ENCODE data around the gene NUDCD3. TPM values are rescaled to one million over a fixed set of nuclear protein-coding genes. Genes with fewer than 3 reads are reported as not detected.

NUDCD3 gene
- total RNA-seq, 4 donors from 2014 or later, result 44.9 to 92.4 (median 73.0) TPM

- no peaks in the 10 kb centered on the region for H3K27me3 ChIP-seq
- H3K4me1 ChIP-seq, result no peaks in the 10 kb centered on the region
- intact Hi-C loops (cut with DNase I), result no loop called here
- peaks cover 0 to 17% (median 13%) of the 10 kb centered on the region in 4 donors for H3K9me3 ChIP-seq
- H3K4me3 ChIP-seq, result no peak overlapping the region
- H3K36me3 ChIP-seq, result no peaks in the 10 kb centered on the region
- 85% methylated on average over 5 of the region's 5 CpGs for WGBS
- no peak overlapping the region for H3K27ac ChIP-seq (replicated peaks in 1 of 4)
- no peak for DNase-seq (ENCODE audit: extremely low spot score)
- no peak for TF ChIP-seq EP300 (IDR thresholded peaks at IDR 0.05)
- TF ChIP-seq, protein P1, sequence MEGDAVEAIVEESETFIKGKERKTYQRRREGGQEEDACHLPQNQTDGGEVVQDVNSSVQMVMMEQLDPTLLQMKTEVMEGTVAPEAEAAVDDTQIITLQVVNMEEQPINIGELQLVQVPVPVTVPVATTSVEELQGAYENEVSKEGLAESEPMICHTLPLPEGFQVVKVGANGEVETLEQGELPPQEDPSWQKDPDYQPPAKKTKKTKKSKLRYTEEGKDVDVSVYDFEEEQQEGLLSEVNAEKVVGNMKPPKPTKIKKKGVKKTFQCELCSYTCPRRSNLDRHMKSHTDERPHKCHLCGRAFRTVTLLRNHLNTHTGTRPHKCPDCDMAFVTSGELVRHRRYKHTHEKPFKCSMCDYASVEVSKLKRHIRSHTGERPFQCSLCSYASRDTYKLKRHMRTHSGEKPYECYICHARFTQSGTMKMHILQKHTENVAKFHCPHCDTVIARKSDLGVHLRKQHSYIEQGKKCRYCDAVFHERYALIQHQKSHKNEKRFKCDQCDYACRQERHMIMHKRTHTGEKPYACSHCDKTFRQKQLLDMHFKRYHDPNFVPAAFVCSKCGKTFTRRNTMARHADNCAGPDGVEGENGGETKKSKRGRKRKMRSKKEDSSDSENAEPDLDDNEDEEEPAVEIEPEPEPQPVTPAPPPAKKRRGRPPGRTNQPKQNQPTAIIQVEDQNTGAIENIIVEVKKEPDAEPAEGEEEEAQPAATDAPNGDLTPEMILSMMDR (IDR thresholded peaks at IDR 0.05), result no peak
- no peak for TF ChIP-seq POLR2AphosphoS5 (IDR thresholded peaks at IDR 0.05)
- TF ChIP-seq POLR2A (IDR thresholded peaks at IDR 0.05; ENCODE audit: low read depth), result no peak
Observed at GRCh38 chr7:44520574-44520973, 30.1 kb upstream of the NUDCD3 start.

DNA sequence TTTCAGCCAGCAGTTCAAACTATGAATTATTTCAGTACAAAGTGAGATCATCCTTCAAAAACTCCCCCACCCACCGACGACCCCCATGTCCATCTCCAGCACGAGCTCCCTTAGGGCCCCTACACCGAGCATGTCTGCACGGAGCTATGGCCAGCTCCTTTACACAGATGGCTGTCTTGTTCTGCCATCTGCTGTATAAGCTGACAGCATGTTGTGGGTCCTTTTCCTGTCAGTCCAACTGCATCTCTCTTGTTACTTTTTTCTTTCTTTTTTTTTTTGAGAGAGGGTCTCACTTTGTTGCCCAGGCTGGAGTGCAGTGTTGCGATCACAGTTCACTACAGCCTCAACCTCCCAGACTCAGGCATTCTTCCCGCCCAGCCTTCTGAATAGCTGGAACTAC, 29.1 kb upstream of the NUDCD3 start:
- whole genome bisulfite sequencing, result 75% methylated on average over 7 of the region's 7 CpGs
- Histone ChIP-seq H3K4me3 (no peak overlapping the region), H3K27me3 (no peaks in the 10 kb centered on the region), H3K27ac (replicated peaks in 1 of 4) (no peak overlapping the region), H3K36me3 (no peaks in the 10 kb centered on the region), H3K4me1 (no peaks in the 10 kb centered on the region), H3K9me3 (peaks cover 0 to 8% (median 7%) of the 10 kb centered on the region in 4 donors)
- no peak for TF ChIP-seq EP300 (IDR thresholded peaks at IDR 0.05)
- no peak for TF ChIP-seq POLR2A (IDR thresholded peaks at IDR 0.05; ENCODE audit: low read depth)
- no peak for TF ChIP-seq POLR2AphosphoS5 (IDR thresholded peaks at IDR 0.05)
- TF ChIP-seq, protein P1 (IDR thresholded peaks at IDR 0.05), result no peak
- no peak for DNase-seq (ENCODE audit: extremely low spot score)
- intact Hi-C loops (cut with DNase I), result no loop called here

DNA sequence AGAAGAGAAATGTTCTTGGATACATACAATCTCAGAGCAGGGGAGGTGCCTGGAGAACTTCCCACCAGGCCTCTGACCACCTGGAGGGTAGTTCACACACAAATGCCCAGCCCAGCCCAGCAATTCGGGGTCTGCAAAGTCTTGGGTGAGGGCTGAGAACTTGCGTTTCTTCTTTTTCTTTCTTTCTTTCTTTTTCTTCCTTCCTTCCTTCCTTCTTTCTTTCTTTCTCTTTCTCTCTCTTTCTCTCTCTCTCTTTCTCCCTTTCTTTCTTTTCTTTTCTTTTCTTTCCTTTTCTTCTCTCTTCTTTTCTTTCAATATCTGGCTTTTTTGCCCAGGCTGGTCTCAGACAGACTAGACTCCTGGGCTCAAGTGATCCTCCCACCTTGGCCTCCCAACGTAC, 28.3 kb upstream of the NUDCD3 start:
- H3K36me3 ChIP-seq, result no peaks in the 10 kb centered on the region
- H3K27ac ChIP-seq (replicated peaks in 1 of 4), result no peak overlapping the region
- 74% methylated on average over 3 of the region's 3 CpGs for WGBS
- TF ChIP-seq EP300 (IDR thresholded peaks at IDR 0.05), result no peak
- TF ChIP-seq, protein P1 (IDR thresholded peaks at IDR 0.05), result no peak
- peaks cover 0 to under 1% (median 0%) of the 10 kb centered on the region in 4 donors for H3K9me3 ChIP-seq
- H3K27me3 ChIP-seq, result no peaks in the 10 kb centered on the region
- intact Hi-C loops (cut with DNase I), result no loop called here
- DNase-seq (ENCODE audit: extremely low spot score), result no peak
- H3K4me3 ChIP-seq, result no peak overlapping the region
- H3K4me1 ChIP-seq, result no peaks in the 10 kb centered on the region

- Histone ChIP-seq H3K27me3 (no peaks in the 10 kb centered on the region), H3K36me3 (peaks cover 0 to 6% (median 0%) of the 10 kb centered on the region in 4 donors), H3K4me3 (no peak overlapping the region), H3K4me1 (no peaks in the 10 kb centered on the region), H3K9me3 (no peaks in the 10 kb centered on the region), H3K27ac (replicated peaks in 1 of 4) (no peak overlapping the region)
- intact Hi-C loops (cut with DNase I), result no loop called here
- WGBS, result 89% methylated on average over 8 of the region's 8 CpGs
- TF ChIP-seq POLR2AphosphoS5 (IDR thresholded peaks at IDR 0.05), result no peak
- TF ChIP-seq, protein P1 (IDR thresholded peaks at IDR 0.05), result no peak
- DNase-seq (ENCODE audit: extremely low spot score), result no peak
Observed at GRCh38 chr7:44517175-44517574, 26.7 kb upstream of the NUDCD3 start.

DNA sequence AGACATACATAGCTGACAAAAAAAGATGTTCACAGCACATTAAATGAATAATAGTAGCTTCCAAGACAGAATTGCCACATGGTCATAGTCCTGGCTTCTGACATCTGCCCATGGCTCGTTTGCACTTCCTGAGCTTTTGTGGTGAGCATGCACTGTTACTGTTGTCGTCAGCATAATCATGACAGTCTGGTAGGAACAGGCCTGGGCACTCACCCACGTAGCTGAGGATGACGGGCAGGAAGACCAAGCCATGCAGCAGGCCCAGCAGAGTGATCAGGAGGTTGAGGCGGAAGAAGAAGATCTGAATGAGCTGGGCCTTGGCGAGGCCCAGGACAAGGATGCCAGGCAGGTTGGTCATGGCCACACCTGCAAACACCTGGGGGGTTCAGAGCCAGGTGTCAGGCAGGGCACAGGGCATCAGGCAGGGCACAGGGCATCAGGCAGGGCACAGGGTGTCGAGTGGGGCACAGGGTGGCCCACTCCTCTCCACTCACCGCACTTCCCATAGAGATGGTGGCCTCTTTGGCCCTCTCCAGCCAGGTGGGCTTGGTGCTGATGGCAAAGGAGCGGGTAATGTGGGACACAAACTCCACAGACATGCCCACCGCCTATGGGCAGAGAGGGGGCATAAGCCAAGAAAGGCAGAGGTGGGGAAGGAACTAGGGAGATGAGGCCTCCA, 25.3 kb upstream of the NUDCD3 start:
- 84% methylated on average over 10 of the region's 10 CpGs for WGBS
- no peak for TF ChIP-seq POLR2A (IDR thresholded peaks at IDR 0.05; ENCODE audit: low read depth)
- no peak for TF ChIP-seq POLR2AphosphoS5 (IDR thresholded peaks at IDR 0.05)
- no peak for TF ChIP-seq EP300 (IDR thresholded peaks at IDR 0.05)
- TF ChIP-seq, protein P1 (IDR thresholded peaks at IDR 0.05), result no peak
- DNase-seq (ENCODE audit: extremely low spot score), result no peak
- H3K4me3 ChIP-seq, result no peak overlapping the region
- no peaks in the 10 kb centered on the region for H3K9me3 ChIP-seq
- no peaks in the 10 kb centered on the region for H3K4me1 ChIP-seq
- no peak overlapping the region for H3K27ac ChIP-seq (replicated peaks in 1 of 4)
- peaks cover 0 to 6% (median 0%) of the 10 kb centered on the region in 4 donors for H3K36me3 ChIP-seq
- intact Hi-C loops (cut with DNase I), result no loop called here
- no peaks in the 10 kb centered on the region for H3K27me3 ChIP-seq

All from esophagus muscularis mucosa (tissue), 4 donors.